Kidney (tissue), 14 donors: ENCODE results near the gene VMO1. TPM values are rescaled to one million over a fixed set of nuclear protein-coding genes. Genes with fewer than 3 reads are reported as not detected.

Experiments used
- DNase-seq, 5 donors: peaks; one replicate each; pipeline ENCODE4 v3.0.0-alpha.2; 2013 to 2020
- FAIRE-seq: peaks from 2 replicates; lab custom pipeline; 2012; peaks lifted over from hg19 to GRCh38; lab: Jason Lieb, UNC
- H3K27ac ChIP-seq, 2 donors: one replicate each; pipeline ENCODE4 v1.7.0; 2013; ENCODE audit warnings: low read depth in 2 of 2, low read length in 2 of 2, inconsistent platforms in 1 of 2
- H3K27me3 ChIP-seq: one replicate; pipeline ENCODE4 v1.7.1; 2013; ENCODE audit warnings: low read length, inconsistent platforms; ENCODE audit not compliant: control insufficient read depth, insufficient read depth
- H3K36me3 ChIP-seq, 3 donors: one replicate each; pipeline versions ENCODE4 v1.7.0 to v1.7.1; 2013; ENCODE audit warnings: low read length in 3 of 3, control low read depth in 1 of 3, inconsistent platforms in 1 of 3; ENCODE audit not compliant: insufficient read depth in 3 of 3, control insufficient read depth in 2 of 3
- H3K4me1 ChIP-seq, 3 donors: one replicate each; pipeline versions ENCODE4 v1.7.0 to v1.7.1; 2013; ENCODE audit warnings: low read length in 3 of 3, inconsistent platforms in 1 of 3, low read depth in 1 of 3; ENCODE audit not compliant: control insufficient read depth in 2 of 3, insufficient read depth in 2 of 3
- H3K4me3 ChIP-seq, 3 donors: one replicate each; pipeline versions ENCODE4 v1.7.0 to v1.8.1; 2013; ENCODE audit warnings: low read length in 3 of 3, control low read depth in 1 of 3, inconsistent platforms in 1 of 3
- H3K9ac ChIP-seq, 3 donors: one replicate each; pipeline versions ENCODE4 v1.7.0 to v1.7.1; 2013; ENCODE audit warnings: low read length in 3 of 3, control low read depth in 1 of 3, inconsistent platforms in 1 of 3
- H3K9me3 ChIP-seq, 3 donors: one replicate each; pipeline versions ENCODE4 v1.7.0 to v1.7.1; 2013; ENCODE audit warnings: low read length in 3 of 3, control low read depth in 1 of 3, inconsistent platforms in 1 of 3; ENCODE audit not compliant: control insufficient read depth in 2 of 3, insufficient read depth in 1 of 3
- CTCF ChIP-seq: IDR thresholded peaks from 3 replicates; pipeline ENCODE4 v1.5.1; 2012; ENCODE audit warnings: mild to moderate bottlenecking, moderate library complexity, borderline replicate concordance; ENCODE audit not compliant: insufficient read depth; ENCODE audit errors: extremely low read depth
- intact Hi-C: fragments of 100-400 bp; cut with DNase I; formaldehyde crosslinking; loops from one replicate; pipeline ENCODE4 v1.11.1; 2022
- polyA plus RNA-seq: library from polyadenylated mRNA; stranded (reverse); fragments of 350-450 nt; fragmentation: Illumina TruSeq; extraction: RNeasy Lipid Tissue Mini Kit (QIAGEN cat#74804); gene quantifications from one replicate; pipeline ENCODE4 v1.2.3, GENCODE V29; 2014; ENCODE audit warnings: low read depth, low replicate concordance; ENCODE audit not compliant: insufficient read depth
- total RNA-seq: library from RNA; stranded (reverse); fragmentation: NEBNext Ultra II Directional; extraction: Animal tissue kit (Norgen Biotek cat#: 25700); gene quantifications from one replicate; pipeline ENCODE4 v1.2.1, GENCODE V29; 2021
- donor health status: control.
- donor health status: control.
- donor health status: control.
- donor health status: control.
- donor health status: control.
- donor health status: DM: yes; HTN: yes; CAD: no.
- donor health status: Normal renal cell carcinoma (clear cell type).

The VMO1 gene
- total and polyA plus RNA-seq, 2 donors from 2014 or later = 2.5 to 3.0 TPM

- TF ChIP-seq CTCF = no peak
- intact Hi-C loops = loop anchor here (5.0 kb wide), 1 partner anchor 94 kb away; no protein-coding TSS in a partner anchor
- Histone ChIP-seq H3K4me3 (peak overlapping the region in 1 of 3 donors; percentile 83), H3K9ac (peak overlapping the region in 1 of 3 donors; percentile 80), H3K4me1 (peaks cover 0 to 25% (median 12%) of the 10 kb centered on the region in 3 donors), H3K36me3 (no peaks in the 10 kb centered on the region), H3K9me3 (no peaks in the 10 kb centered on the region), H3K27ac (peak overlapping the region; percentile 13 to 92), H3K27me3 (peaks cover 24% of the 10 kb centered on the region)
- no peak for FAIRE-seq
- no peak for DNase-seq
Measured at GRCh38 chr17:4788159-4788806, 2.1 kb upstream of the VMO1 start.

- no peak for DNase-seq
- intact Hi-C loops = loop anchor here (5.0 kb wide), 1 partner anchor 96 kb away; no protein-coding TSS in a partner anchor
- Histone ChIP-seq H3K9me3 (no peaks in the 10 kb centered on the region), H3K27me3 (peaks cover 24% of the 10 kb centered on the region), H3K4me1 (peaks cover 0 to 25% (median 12%) of the 10 kb centered on the region in 3 donors), H3K4me3 (peak overlapping the region in 1 of 3 donors; percentile 47), H3K27ac (no peak overlapping the region), H3K9ac (peak overlapping the region in 1 of 3 donors; percentile 51), H3K36me3 (no peaks in the 10 kb centered on the region)
- no peak for FAIRE-seq
- TF ChIP-seq CTCF = no peak
Measured at GRCh38 chr17:4786516-4786915, 352 bp upstream of the VMO1 start.

DNA sequence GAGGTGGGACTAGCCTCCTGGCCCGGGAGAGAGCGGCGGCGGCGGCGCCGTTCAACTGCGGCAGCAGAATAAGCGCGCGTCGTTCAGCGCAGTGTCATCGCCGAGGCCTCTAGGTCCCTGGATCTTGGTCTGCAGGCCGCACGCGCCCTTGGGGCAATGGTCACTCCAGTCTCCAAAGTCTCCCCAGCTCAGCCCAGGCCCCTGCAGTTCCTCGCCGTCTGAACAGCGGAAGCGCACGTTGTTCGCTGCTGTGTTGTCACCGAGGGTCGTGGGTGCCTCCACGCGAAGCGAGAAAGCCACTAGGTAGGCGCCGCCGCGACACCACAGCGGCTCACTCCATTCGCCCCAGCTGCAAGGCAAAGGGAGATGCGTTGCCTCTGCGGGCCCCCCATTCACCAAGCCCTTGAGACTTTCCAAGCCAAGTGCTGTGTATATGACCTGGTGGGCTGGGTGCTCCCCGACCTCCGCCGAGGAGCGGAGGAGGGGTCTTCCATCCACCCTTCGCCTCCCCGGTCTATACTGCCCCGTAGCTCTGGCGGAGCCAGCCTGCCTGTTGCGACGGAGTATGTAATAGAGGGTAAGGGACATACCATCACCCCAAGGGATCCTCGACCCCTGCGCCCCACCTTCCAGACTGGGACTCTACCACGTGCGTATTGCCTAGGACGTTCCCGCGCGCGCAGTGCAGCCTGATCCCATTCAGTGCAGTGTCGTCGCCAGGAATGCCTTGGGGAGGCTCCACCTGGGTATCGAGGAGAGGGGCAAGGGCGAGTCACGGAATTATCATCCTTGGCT lies 656 bp downstream of the VMO1 start:
- FAIRE-seq (no peak), DNase-seq (peak in 2 of 5 donors; percentile 42 to 59)
- peaks cover 0 to 22% (median 9%) of the 10 kb centered on the region in 3 donors for H3K4me1 ChIP-seq

More for the DNA sequence above, 656 bp downstream of the VMO1 start:
- TF ChIP-seq CTCF = no peak
- no peaks in the 10 kb centered on the region for H3K36me3 ChIP-seq
- no peaks in the 10 kb centered on the region for H3K9me3 ChIP-seq
- H3K27me3 ChIP-seq = peaks cover 24% of the 10 kb centered on the region
- intact Hi-C loops = loop anchor here (5.0 kb wide), 1 partner anchor 97 kb away; no protein-coding TSS in a partner anchor
- H3K9ac ChIP-seq = peak overlapping the region in 1 of 3 donors; percentile 51
- peak overlapping the region in 1 of 3 donors; percentile 47 for H3K4me3 ChIP-seq
- H3K27ac ChIP-seq = no peak overlapping the region
